Measurements from ENCODE around the gene PNMA1.

Gene PNMA1

DNA sequence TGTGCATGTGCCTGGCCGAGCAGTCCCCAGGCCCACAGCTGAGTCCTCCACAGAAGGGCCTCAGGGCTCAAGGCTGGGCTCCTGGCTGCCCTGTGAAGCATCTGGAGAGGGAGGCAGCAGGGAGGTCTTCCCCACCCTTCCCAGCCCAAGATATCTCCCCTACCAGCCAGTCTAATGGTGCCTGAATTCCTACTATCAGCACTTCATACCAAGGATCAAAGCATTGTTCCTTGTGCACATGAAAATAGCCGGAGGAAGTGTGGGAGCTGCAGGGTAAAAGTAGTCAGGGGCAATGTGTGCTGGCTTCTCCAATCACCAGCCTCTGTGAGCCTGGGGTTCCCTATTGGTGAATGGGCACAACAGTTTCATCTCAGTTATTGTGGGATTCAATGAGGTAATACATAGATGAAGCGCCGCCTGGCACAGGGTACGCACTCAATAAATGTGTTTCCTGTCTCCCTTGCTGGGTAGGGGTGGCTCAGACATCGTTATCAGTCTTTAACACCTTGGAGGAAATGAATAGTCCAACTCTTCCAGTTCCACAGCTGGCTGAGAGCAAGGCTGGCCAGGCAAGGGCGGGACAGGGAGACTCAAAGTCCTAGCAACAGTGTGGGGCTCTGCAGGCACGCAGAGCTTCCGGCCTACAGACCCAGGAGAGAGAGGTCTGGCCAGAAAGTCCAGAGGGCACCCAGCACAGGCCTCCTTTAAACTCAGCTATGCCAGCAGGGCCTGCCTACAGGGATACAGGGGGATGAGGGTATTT lies 39.1 kb upstream of the PNMA1 start:
- TF ChIP-seq CTCF (IDR thresholded peaks at IDR 0.05) = no peak

- TF ChIP-seq CTCF (IDR thresholded peaks at IDR 0.05) = no peak
Measured at GRCh38 chr14:73752297-73752992, 38.3 kb upstream of the PNMA1 start.

- TF ChIP-seq CTCF (IDR thresholded peaks at IDR 0.05) = no peak
Measured at GRCh38 chr14:73751157-73751691, 37.0 kb upstream of the PNMA1 start.

GRCh38 chr14:73750531-73750901 lies 36.3 kb upstream of the PNMA1 start:
- TF ChIP-seq CTCF (IDR thresholded peaks at IDR 0.05) = no peak

DNA sequence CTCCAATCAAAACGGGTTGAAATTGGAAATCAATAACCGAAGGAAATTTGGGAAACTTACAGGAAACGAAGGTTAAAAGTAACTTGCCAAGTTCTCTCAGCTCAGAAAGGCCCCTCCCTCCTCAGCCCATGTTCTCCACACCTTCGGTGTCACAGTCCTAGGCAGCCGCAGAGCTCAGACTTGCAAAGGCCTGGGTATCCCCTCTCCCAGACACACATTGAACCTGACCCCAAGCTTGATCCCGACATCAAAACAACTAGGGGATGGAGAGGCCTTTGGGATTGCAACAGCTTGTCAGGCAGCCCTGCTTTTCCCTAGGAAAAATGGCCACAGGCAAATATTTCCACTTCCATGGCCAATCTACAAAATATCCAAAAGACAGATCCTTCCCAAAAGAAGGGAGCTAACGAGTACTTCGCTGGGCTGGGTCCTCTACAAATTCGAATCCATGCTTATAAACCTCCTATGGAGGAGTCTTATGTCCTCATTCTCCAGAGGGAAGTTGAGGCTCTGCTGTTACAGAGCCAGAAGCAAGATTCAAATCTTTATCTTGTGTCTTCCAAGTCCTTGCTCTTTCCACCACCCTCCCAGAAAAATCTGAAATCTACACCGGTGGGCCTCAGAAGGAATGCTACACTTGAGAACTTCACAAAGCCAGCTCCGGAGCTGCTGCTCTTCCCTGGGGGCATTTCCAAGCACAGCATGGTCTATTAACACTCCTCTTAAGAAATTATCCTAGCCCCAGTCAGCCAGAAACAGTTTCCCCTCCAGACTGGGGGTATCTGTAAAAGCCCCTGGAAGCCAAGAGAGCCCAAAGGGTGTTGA lies 35.7 kb upstream of the PNMA1 start:
- TF ChIP-seq CTCF (IDR thresholded peaks at IDR 0.05) = no peak

- TF ChIP-seq CTCF (IDR thresholded peaks at IDR 0.05) = no peak
Measured at GRCh38 chr14:73748858-73749357, 34.7 kb upstream of the PNMA1 start.

Data from LNCAP (cell line).